WERI-Rb-1 (cell line): Measurements from ENCODE around the gene FOXN3.

Source experiments
- DNase-seq: peaks from one replicate; pipeline ENCODE4 v3.0.0-alpha.2; 2020
- H3K27ac ChIP-seq: fragments of 250-450 bp; sonication (Bioruptor Pico); 2 replicates; pipeline ENCODE4 v1.5.1; 2020; ENCODE audit warnings: mild to moderate bottlenecking, moderate library complexity
- H3K27me3 ChIP-seq: fragments of 250-450 bp; sonication (Bioruptor Pico); 2 replicates; pipeline ENCODE4 v1.5.1; 2021; ENCODE audit warnings: mild to moderate bottlenecking, low read depth, moderate library complexity; ENCODE audit not compliant: insufficient read depth, severe bottlenecking
- H3K36me3 ChIP-seq: fragments of 250-450 bp; sonication (Bioruptor Pico); 2 replicates; pipeline ENCODE4 v1.5.1; 2020; ENCODE audit warnings: mild to moderate bottlenecking, moderate library complexity
- H3K4me3 ChIP-seq: 2 replicates; pipeline ENCODE4 v1.5.1; 2011; ENCODE audit warnings: low read depth, mild to moderate bottlenecking, control low read depth, low read length
- H3K9me3 ChIP-seq: fragments of 250-450 bp; sonication (Bioruptor Pico); 2 replicates; pipeline ENCODE4 v1.5.1; 2021; ENCODE audit warnings: mild to moderate bottlenecking, moderate library complexity; ENCODE audit not compliant: severe bottlenecking
- CTCF ChIP-seq: IDR thresholded peaks from 2 replicates; pipeline ENCODE4 v1.5.1; 2011; ENCODE audit warnings: low read depth, mild to moderate bottlenecking, control low read depth, inconsistent platforms, low read length

The FOXN3 gene

DNA sequence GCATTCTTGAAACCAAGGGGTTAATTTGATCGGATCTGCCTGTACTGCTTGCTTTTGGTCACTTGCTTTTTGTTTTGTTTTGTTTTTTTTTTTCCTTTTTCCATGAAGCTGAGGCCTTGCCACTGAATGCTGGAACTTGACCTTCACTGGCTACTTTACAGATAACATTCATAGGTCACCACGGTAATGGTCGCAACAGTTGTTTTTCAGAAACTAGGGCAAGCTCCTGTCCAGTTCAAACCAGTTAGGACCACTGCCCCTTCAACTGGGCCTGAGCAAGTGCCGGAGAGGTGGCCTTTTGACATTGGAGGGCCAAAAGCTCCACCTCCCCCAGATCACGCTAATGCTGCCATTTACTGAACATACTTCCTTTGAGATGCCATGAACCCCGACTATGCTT, 147.6 kb downstream of the FOXN3 start:
- no peak for TF ChIP-seq CTCF
- H3K36me3 ChIP-seq = no peaks in the 10 kb centered on the region
- DNase-seq = no peak
- no peaks in the 10 kb centered on the region for H3K9me3 ChIP-seq
- H3K4me3 ChIP-seq = no peak overlapping the region
- H3K27ac ChIP-seq = no peak overlapping the region
- no peaks in the 10 kb centered on the region for H3K27me3 ChIP-seq

DNA sequence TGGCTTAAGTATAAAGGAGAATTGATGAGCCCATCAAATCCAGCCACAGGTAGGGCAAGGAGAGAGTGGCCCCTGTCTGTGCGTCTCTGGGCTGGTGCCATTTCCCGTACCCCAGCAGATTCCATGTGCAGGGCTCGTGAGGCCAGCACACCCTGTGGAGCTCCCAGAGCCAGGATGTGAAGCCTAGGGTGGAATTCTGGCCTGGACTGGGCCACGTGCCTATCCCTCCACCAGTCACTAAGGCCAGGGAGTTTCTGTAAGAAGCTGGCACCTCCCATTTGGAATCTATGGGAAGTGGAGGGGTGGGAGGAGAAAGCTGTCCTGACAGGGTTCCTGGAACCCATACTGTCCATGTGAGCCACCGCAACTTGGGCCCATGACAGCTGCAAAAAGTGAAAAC, 148.5 kb downstream of the FOXN3 start:
- no peak for DNase-seq
- H3K27me3 ChIP-seq = no peaks in the 10 kb centered on the region
- no peak for TF ChIP-seq CTCF
- no peak overlapping the region for H3K4me3 ChIP-seq
- H3K27ac ChIP-seq = no peak overlapping the region
- no peaks in the 10 kb centered on the region for H3K36me3 ChIP-seq
- no peaks in the 10 kb centered on the region for H3K9me3 ChIP-seq

GRCh38 chr14:89267656-89268055, 149.4 kb downstream of the FOXN3 start:
- no peak for DNase-seq
- Histone ChIP-seq H3K4me3 (no peak overlapping the region), H3K27ac (no peak overlapping the region), H3K36me3 (no peaks in the 10 kb centered on the region), H3K27me3 (no peaks in the 10 kb centered on the region), H3K9me3 (no peaks in the 10 kb centered on the region)
- TF ChIP-seq CTCF = no peak

- no peaks in the 10 kb centered on the region for H3K36me3 ChIP-seq
- no peaks in the 10 kb centered on the region for H3K27me3 ChIP-seq
- no peak overlapping the region for H3K27ac ChIP-seq
- no peak overlapping the region for H3K4me3 ChIP-seq
- no peaks in the 10 kb centered on the region for H3K9me3 ChIP-seq
- DNase-seq = no peak
- no peak for TF ChIP-seq CTCF
These were observed 149.9 kb downstream of the FOXN3 start for GRCh38 chr14:89267163-89267562.

DNA sequence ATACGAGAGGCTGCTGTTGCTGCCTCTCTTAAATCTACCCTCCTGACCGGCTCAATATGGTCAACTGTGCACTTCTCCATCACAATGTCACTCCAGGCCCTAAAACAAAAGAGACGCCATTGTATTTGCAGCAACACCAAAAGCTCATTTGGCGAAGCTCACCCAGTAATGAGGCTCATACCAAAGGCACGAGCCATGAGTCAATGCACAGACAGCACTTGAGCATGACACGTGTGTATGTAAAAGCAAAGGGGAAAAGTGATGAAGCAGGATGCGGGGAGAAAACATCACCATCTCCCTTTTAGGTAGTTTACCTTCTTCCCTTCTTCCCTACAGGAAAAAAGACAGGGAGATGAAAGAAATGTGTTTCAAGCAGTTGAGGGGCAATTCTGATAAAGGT, 150.3 kb downstream of the FOXN3 start:
- TF ChIP-seq CTCF = no peak
- DNase-seq = no peak

GRCh38 chr14:89265234-89265633, 151.8 kb downstream of the FOXN3 start:
- Histone ChIP-seq H3K4me3 (no peak overlapping the region), H3K27me3 (no peaks in the 10 kb centered on the region), H3K27ac (no peak overlapping the region), H3K9me3 (no peaks in the 10 kb centered on the region), H3K36me3 (no peaks in the 10 kb centered on the region)
- DNase-seq = no peak
- no peak for TF ChIP-seq CTCF

More for the DNA sequence above, 150.3 kb downstream of the FOXN3 start:
- no peak overlapping the region for H3K27ac ChIP-seq
- H3K9me3 ChIP-seq = no peaks in the 10 kb centered on the region
- no peaks in the 10 kb centered on the region for H3K36me3 ChIP-seq
- no peak overlapping the region for H3K4me3 ChIP-seq
- no peaks in the 10 kb centered on the region for H3K27me3 ChIP-seq
